ENCODE data around the gene HIPK2.

HIPK2 gene

GRCh38 chr7:139631520-139632031 lies 146.2 kb downstream of the HIPK2 start:
- Histone ChIP-seq H3K4me1 (ENCODE audit: control insufficient read depth in 2 of 2, insufficient read depth in 2 of 2, low read length in 2 of 2) (no peaks in the 10 kb centered on the region), H3K9me3 (ENCODE audit: control insufficient read depth in 2 of 2, low read length in 2 of 2) (no peaks in the 10 kb centered on the region), H3K27ac (ENCODE audit: low read depth in 2 of 2, low read length in 2 of 2) (no peak overlapping the region), H3K27me3 (ENCODE audit: control insufficient read depth in 2 of 2, insufficient read depth in 2 of 2, low read length in 2 of 2) (no peaks in the 10 kb centered on the region), H3K9ac (ENCODE audit: low read depth in 1 of 2, low read length in 2 of 2) (no peak overlapping the region), H3K36me3 (ENCODE audit: control insufficient read depth in 2 of 2, insufficient read depth in 2 of 2, low read length in 2 of 2) (peaks cover 27 to 41% of the 10 kb centered on the region in 2 donors), H3K4me3 (ENCODE audit: low read length in 2 of 2) (no peak overlapping the region)

DNA sequence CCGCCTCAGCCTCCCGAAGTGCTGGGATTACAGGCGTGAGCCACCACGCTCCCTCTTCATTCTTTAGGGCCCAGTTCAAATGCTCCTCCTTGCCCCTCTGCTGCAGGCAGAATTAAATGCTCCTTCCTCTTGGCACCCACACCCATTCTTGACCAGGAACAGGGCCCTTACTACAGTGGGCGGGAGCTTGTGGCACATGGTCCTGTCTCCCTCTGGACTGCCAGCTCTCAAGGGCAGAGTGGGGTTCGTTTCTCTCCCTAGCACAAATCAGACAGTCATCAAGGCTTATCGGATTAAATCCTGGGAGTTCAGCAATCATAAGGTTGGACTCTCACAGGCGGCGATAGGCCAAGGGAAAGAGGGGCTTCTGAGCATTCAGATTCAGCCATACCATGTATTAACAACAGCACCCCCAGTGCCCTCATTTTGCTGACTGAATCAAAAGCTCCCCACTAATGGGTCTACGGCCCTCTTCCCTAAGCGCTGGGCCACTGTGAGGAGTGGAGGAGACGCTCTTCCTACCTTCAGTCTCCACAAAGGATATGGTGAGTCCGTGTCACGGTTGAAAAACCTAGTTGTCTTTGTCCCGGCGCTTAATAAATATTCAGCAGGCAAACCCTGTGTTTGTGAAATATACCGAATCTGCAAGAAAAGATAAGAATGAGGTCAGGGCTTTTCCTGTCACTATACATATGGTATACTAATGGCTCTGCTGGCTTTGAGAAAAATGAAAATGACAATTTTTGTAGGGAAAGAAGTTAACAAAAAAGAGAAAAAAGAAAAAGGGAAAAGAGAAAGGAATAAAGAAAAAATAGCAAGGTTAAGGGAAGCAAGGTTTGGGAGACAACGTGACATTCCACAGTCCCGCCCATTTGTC lies 146.9 kb downstream of the HIPK2 start:
- Histone ChIP-seq H3K9ac (ENCODE audit: low read depth in 1 of 2, low read length in 2 of 2) (no peak overlapping the region), H3K27ac (ENCODE audit: low read depth in 2 of 2, low read length in 2 of 2) (no peak overlapping the region), H3K27me3 (ENCODE audit: control insufficient read depth in 2 of 2, insufficient read depth in 2 of 2, low read length in 2 of 2) (no peaks in the 10 kb centered on the region), H3K4me1 (ENCODE audit: control insufficient read depth in 2 of 2, insufficient read depth in 2 of 2, low read length in 2 of 2) (no peaks in the 10 kb centered on the region), H3K9me3 (ENCODE audit: control insufficient read depth in 2 of 2, low read length in 2 of 2) (no peaks in the 10 kb centered on the region), H3K4me3 (ENCODE audit: low read length in 2 of 2) (no peak overlapping the region), H3K36me3 (ENCODE audit: control insufficient read depth in 2 of 2, insufficient read depth in 2 of 2, low read length in 2 of 2) (peaks cover 31 to 43% of the 10 kb centered on the region in 2 donors)

GRCh38 chr7:139629392-139630082 lies 148.3 kb downstream of the HIPK2 start:
- H3K4me1 ChIP-seq (ENCODE audit: control insufficient read depth in 2 of 2, insufficient read depth in 2 of 2, low read length in 2 of 2), result no peaks in the 10 kb centered on the region
- no peak overlapping the region for H3K27ac ChIP-seq (ENCODE audit: low read depth in 2 of 2, low read length in 2 of 2)
- H3K4me3 ChIP-seq (ENCODE audit: low read length in 2 of 2), result no peak overlapping the region
- no peak overlapping the region for H3K9ac ChIP-seq (ENCODE audit: low read depth in 1 of 2, low read length in 2 of 2)
- H3K27me3 ChIP-seq (ENCODE audit: control insufficient read depth in 2 of 2, insufficient read depth in 2 of 2, low read length in 2 of 2), result no peaks in the 10 kb centered on the region
- peaks cover 42 to 53% of the 10 kb centered on the region in 2 donors for H3K36me3 ChIP-seq (ENCODE audit: control insufficient read depth in 2 of 2, insufficient read depth in 2 of 2, low read length in 2 of 2)
- no peaks in the 10 kb centered on the region for H3K9me3 ChIP-seq (ENCODE audit: control insufficient read depth in 2 of 2, low read length in 2 of 2)

- H3K4me3 ChIP-seq (ENCODE audit: low read length in 2 of 2), result no peak overlapping the region
- H3K36me3 ChIP-seq (ENCODE audit: control insufficient read depth in 2 of 2, insufficient read depth in 2 of 2, low read length in 2 of 2), result peaks cover 42 to 57% of the 10 kb centered on the region in 2 donors
- H3K27me3 ChIP-seq (ENCODE audit: control insufficient read depth in 2 of 2, insufficient read depth in 2 of 2, low read length in 2 of 2), result no peaks in the 10 kb centered on the region
- no peaks in the 10 kb centered on the region for H3K9me3 ChIP-seq (ENCODE audit: control insufficient read depth in 2 of 2, low read length in 2 of 2)
- H3K4me1 ChIP-seq (ENCODE audit: control insufficient read depth in 2 of 2, insufficient read depth in 2 of 2, low read length in 2 of 2), result no peaks in the 10 kb centered on the region
- no peak overlapping the region for H3K27ac ChIP-seq (ENCODE audit: low read depth in 2 of 2, low read length in 2 of 2)
- H3K9ac ChIP-seq (ENCODE audit: low read depth in 1 of 2, low read length in 2 of 2), result no peak overlapping the region
These were observed 150.0 kb downstream of the HIPK2 start for GRCh38 chr7:139627831-139628230.

- Histone ChIP-seq H3K27me3 (ENCODE audit: control insufficient read depth in 2 of 2, insufficient read depth in 2 of 2, low read length in 2 of 2) (no peaks in the 10 kb centered on the region), H3K9me3 (ENCODE audit: control insufficient read depth in 2 of 2, low read length in 2 of 2) (no peaks in the 10 kb centered on the region), H3K36me3 (ENCODE audit: control insufficient read depth in 2 of 2, insufficient read depth in 2 of 2, low read length in 2 of 2) (peaks cover 41 to 61% of the 10 kb centered on the region in 2 donors), H3K4me1 (ENCODE audit: control insufficient read depth in 2 of 2, insufficient read depth in 2 of 2, low read length in 2 of 2) (no peaks in the 10 kb centered on the region), H3K4me3 (ENCODE audit: low read length in 2 of 2) (no peak overlapping the region), H3K27ac (ENCODE audit: low read depth in 2 of 2, low read length in 2 of 2) (no peak overlapping the region), H3K9ac (ENCODE audit: low read depth in 1 of 2, low read length in 2 of 2) (no peak overlapping the region)
These were observed 151.0 kb downstream of the HIPK2 start for GRCh38 chr7:139626817-139627216.

DNA sequence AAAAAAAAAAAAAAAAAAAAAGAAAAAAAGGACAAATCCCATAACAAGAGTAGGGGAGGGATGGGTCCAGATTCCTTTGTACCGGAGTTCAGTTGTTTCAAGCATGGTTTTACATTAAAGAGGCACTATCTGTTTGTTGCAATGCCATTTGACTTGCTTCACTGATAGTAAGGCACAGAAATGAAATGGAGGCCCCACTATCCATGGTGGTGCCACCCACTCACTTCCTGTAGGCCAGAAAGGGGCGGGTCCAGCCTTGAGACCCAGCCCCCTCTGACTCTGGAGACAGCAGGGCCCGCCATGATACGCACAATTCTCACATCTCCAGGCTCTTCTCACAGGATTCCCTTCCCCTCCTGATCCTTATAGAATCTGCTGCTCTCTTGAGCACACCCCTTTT lies 154.3 kb downstream of the HIPK2 start:
- H3K27ac ChIP-seq (ENCODE audit: low read depth in 2 of 2, low read length in 2 of 2), result no peak overlapping the region
- H3K4me1 ChIP-seq (ENCODE audit: control insufficient read depth in 2 of 2, insufficient read depth in 2 of 2, low read length in 2 of 2), result no peaks in the 10 kb centered on the region
- H3K27me3 ChIP-seq (ENCODE audit: control insufficient read depth in 2 of 2, insufficient read depth in 2 of 2, low read length in 2 of 2), result no peaks in the 10 kb centered on the region
- H3K9me3 ChIP-seq (ENCODE audit: control insufficient read depth in 2 of 2, low read length in 2 of 2), result no peaks in the 10 kb centered on the region
- H3K36me3 ChIP-seq (ENCODE audit: control insufficient read depth in 2 of 2, insufficient read depth in 2 of 2, low read length in 2 of 2), result peaks cover 23 to 57% of the 10 kb centered on the region in 2 donors
- no peak overlapping the region for H3K4me3 ChIP-seq (ENCODE audit: low read length in 2 of 2)
- no peak overlapping the region for H3K9ac ChIP-seq (ENCODE audit: low read depth in 1 of 2, low read length in 2 of 2)

DNA sequence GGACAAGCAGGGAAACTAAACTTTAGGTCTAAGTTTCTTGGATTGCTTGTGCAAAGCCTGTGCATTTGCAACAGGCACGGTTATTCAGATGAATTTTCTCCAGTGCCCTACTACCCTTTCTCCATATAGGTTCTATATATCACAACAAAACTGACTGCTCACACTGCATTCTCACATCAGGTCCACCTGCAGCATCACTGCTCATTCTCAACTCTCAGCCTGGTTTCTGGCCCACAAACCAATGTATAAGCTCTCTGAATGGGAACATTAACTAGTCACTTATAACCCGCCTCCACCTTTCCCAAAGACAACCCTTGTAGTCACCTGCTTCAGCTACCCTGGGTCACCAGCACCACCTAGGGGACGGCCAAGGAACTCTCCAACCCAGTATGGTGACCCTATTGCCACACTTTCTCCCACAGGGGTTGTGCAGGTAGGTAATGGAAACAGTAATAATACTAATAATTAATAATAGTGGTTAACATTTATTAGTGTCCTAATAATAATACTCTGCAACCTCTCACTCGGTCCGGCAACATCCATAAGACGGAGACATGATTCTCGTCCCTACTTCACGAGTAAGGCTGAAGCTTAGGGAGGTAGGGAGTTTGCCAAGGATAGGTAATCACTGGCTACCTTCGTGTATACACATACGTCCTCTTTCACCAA lies 157.0 kb downstream of the HIPK2 start:
- no peaks in the 10 kb centered on the region for H3K27me3 ChIP-seq (ENCODE audit: control insufficient read depth in 2 of 2, insufficient read depth in 2 of 2, low read length in 2 of 2)
- no peak overlapping the region for H3K4me3 ChIP-seq (ENCODE audit: low read length in 2 of 2)
- no peak overlapping the region for H3K9ac ChIP-seq (ENCODE audit: low read depth in 1 of 2, low read length in 2 of 2)
- H3K27ac ChIP-seq (ENCODE audit: low read depth in 2 of 2, low read length in 2 of 2), result no peak overlapping the region
- H3K4me1 ChIP-seq (ENCODE audit: control insufficient read depth in 2 of 2, insufficient read depth in 2 of 2, low read length in 2 of 2), result no peaks in the 10 kb centered on the region
- peaks cover 20 to 52% of the 10 kb centered on the region in 2 donors for H3K36me3 ChIP-seq (ENCODE audit: control insufficient read depth in 2 of 2, insufficient read depth in 2 of 2, low read length in 2 of 2)
- H3K9me3 ChIP-seq (ENCODE audit: control insufficient read depth in 2 of 2, low read length in 2 of 2), result no peaks in the 10 kb centered on the region

- no peak overlapping the region for H3K9ac ChIP-seq (ENCODE audit: low read depth in 1 of 2, low read length in 2 of 2)
These were observed 158.5 kb downstream of the HIPK2 start for GRCh38 chr7:139619367-139619657.

DNA sequence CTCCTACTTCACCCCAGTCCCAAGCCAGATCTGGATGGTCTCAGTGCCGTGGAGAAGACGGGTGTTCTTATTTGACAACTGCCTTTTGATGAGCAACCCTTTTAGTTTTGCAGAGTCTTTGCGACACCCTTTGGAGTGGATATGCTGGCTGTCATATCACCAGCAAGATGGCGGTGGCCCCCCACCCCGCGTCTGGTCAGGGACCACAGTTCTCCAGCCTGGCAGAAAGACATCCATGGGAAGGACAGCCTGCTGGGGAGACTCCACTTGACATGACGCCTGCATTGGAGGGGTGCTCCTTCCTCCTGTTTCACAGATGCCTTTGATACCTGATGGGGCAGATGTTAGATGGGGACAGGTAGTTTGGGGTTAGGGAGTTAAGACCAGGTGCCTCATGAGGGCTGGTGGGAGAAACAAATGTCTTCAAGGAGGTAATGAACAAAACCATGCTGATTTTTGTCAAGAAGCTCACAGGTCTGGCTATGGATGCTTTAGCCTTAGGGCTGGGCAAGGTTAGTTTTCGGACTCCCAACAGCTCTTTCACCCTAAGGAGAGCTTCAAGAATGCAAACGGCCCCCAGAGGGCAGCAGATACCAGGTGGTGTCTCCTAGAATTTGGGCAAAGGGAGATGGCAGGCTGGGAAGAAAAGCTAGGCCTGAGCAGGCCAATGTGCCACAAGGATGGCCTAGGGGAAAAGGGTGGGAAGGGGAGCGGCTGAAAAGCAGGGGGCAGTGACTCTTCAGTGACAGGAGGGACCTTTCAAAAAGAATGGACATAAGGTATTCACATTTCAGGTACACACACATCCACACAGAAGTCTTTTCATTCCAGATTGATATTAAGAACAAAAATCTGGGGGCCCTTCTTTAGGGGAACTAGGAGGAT lies 159.1 kb downstream of the HIPK2 start:
- H3K9ac ChIP-seq (ENCODE audit: low read depth in 1 of 2, low read length in 2 of 2), result no peak overlapping the region
- H3K4me3 ChIP-seq (ENCODE audit: low read length in 2 of 2), result no peak overlapping the region
- no peaks in the 10 kb centered on the region for H3K27me3 ChIP-seq (ENCODE audit: control insufficient read depth in 2 of 2, insufficient read depth in 2 of 2, low read length in 2 of 2)
- no peak overlapping the region for H3K27ac ChIP-seq (ENCODE audit: low read depth in 2 of 2, low read length in 2 of 2)
- peaks cover 26 to 50% of the 10 kb centered on the region in 2 donors for H3K36me3 ChIP-seq (ENCODE audit: control insufficient read depth in 2 of 2, insufficient read depth in 2 of 2, low read length in 2 of 2)
- H3K4me1 ChIP-seq (ENCODE audit: control insufficient read depth in 2 of 2, insufficient read depth in 2 of 2, low read length in 2 of 2), result no peaks in the 10 kb centered on the region
- no peaks in the 10 kb centered on the region for H3K9me3 ChIP-seq (ENCODE audit: control insufficient read depth in 2 of 2, low read length in 2 of 2)

More at GRCh38 chr7:139619367-139619657, 158.5 kb downstream of the HIPK2 start:
- no peaks in the 10 kb centered on the region for H3K4me1 ChIP-seq (ENCODE audit: control insufficient read depth in 2 of 2, insufficient read depth in 2 of 2, low read length in 2 of 2)
- peaks cover 20 to 47% of the 10 kb centered on the region in 2 donors for H3K36me3 ChIP-seq (ENCODE audit: control insufficient read depth in 2 of 2, insufficient read depth in 2 of 2, low read length in 2 of 2)
- no peak overlapping the region for H3K27ac ChIP-seq (ENCODE audit: low read depth in 2 of 2, low read length in 2 of 2)
- H3K27me3 ChIP-seq (ENCODE audit: control insufficient read depth in 2 of 2, insufficient read depth in 2 of 2, low read length in 2 of 2), result no peaks in the 10 kb centered on the region
- no peak overlapping the region for H3K4me3 ChIP-seq (ENCODE audit: low read length in 2 of 2)
- no peaks in the 10 kb centered on the region for H3K9me3 ChIP-seq (ENCODE audit: control insufficient read depth in 2 of 2, low read length in 2 of 2)
